IMR-90 (cell line): ENCODE results near the gene SH3RF1. TPM values are rescaled to one million over a fixed set of nuclear protein-coding genes. Genes with fewer than 3 reads are reported as not detected.

Experiments used
- ATAC-seq: fragments of 200-7000 bp; cut with Tn5 transposase; 2 replicates; pipeline ENCODE4 v1.9.1; 2020; ENCODE audit warnings: low read depth, mild to moderate bottlenecking, moderate library complexity
- BruUV-seq: library from RNA; stranded (reverse); fragments of 400-500 nt; replicated peaks from 2 replicates; lab custom pipeline; 2021; lab: Mats Ljungman, UMichigan
- CTCF ChIA-PET: fragments of 300-600 bp; formaldehyde crosslinking; extraction: SDS; loops from one replicate; lab custom pipeline; 2021; ENCODE audit warnings: antibody characterized with exemption; lab: Yijun Ruan, JAX
- POLR2A ChIA-PET: fragments of 300-600 bp; sonication (Branson Sonifier 250); formaldehyde crosslinking; loops from one replicate; lab custom pipeline; 2022; ENCODE audit warnings: antibody characterized with exemption; ENCODE audit not compliant: unreplicated experiment; lab: Charles Lee
- DNase-seq: peaks from one replicate; pipeline ENCODE4 v3.0.0; 2013
- H2AFZ ChIP-seq: replicated peaks from 2 replicates; pipeline ENCODE3; 2013; ENCODE audit warnings: low read length, mild to moderate bottlenecking; ENCODE audit not compliant: poor library complexity
- H2AK5ac ChIP-seq: 2 replicates; pipeline ENCODE4 v1.6.1; 2013; ENCODE audit warnings: low read depth, low read length, inconsistent platforms
- H2AK9ac ChIP-seq: replicated peaks from 2 replicates; pipeline ENCODE3; 2013; ENCODE audit warnings: mild to moderate bottlenecking, low read depth, low read length, moderate library complexity; ENCODE audit not compliant: poor library complexity
- H2BK120ac ChIP-seq: 2 replicates; pipeline ENCODE4 v1.6.1; 2013; ENCODE audit warnings: low read depth, low read length, inconsistent platforms
- H2BK15ac ChIP-seq: 3 replicates; pipeline ENCODE4 v1.6.1; 2013; ENCODE audit warnings: low read depth, low read length, inconsistent platforms
- H2BK20ac ChIP-seq: 2 replicates; pipeline ENCODE4 v1.6.1; 2013; ENCODE audit warnings: low read depth, mild to moderate bottlenecking, inconsistent platforms, low read length, moderate library complexity
- H2BK5ac ChIP-seq: 2 replicates; pipeline ENCODE4 v1.6.1; 2013; ENCODE audit warnings: mild to moderate bottlenecking, low read depth, low read length, inconsistent platforms; ENCODE audit not compliant: poor library complexity, severe bottlenecking
- H3K14ac ChIP-seq: replicated peaks from 2 replicates; pipeline ENCODE4 v1.6.1; 2013; ENCODE audit warnings: low read depth, low read length, inconsistent platforms
- H3K18ac ChIP-seq: 2 replicates; pipeline ENCODE4 v1.6.1; 2013; ENCODE audit warnings: low read depth, low read length, control low read depth
- H3K23ac ChIP-seq: 2 replicates; pipeline ENCODE4 v1.6.1; 2013; ENCODE audit warnings: low read depth, low read length, inconsistent platforms
- H3K27ac ChIP-seq: 2 replicates; pipeline ENCODE4 v1.5.1; 2013; ENCODE audit warnings: mild to moderate bottlenecking, control low read depth, low read length; ENCODE audit not compliant: insufficient read depth
- H3K27me3 ChIP-seq: 2 replicates; pipeline ENCODE4 v1.6.1; 2013; ENCODE audit warnings: low read length; ENCODE audit not compliant: control insufficient read depth, insufficient read depth
- H3K36me3 ChIP-seq: 2 replicates; pipeline ENCODE4 v1.6.1; 2013; ENCODE audit warnings: low read length, mixed read lengths; ENCODE audit not compliant: control insufficient read depth, insufficient read depth
- H3K4ac ChIP-seq: 2 replicates; pipeline ENCODE4 v1.6.1; 2013; ENCODE audit warnings: low read depth, low read length, inconsistent platforms
- H3K4me1 ChIP-seq: 2 replicates; pipeline ENCODE4 v1.6.1; 2013; ENCODE audit warnings: low read length, mixed read lengths; ENCODE audit not compliant: control insufficient read depth, insufficient read depth
- H3K4me2 ChIP-seq: 2 replicates; pipeline ENCODE4 v1.6.1; 2013; ENCODE audit warnings: low read depth, mild to moderate bottlenecking, control low read depth, low read length, moderate library complexity
- H3K4me3 ChIP-seq: 2 replicates; pipeline ENCODE4 v1.5.1; 2013; ENCODE audit warnings: low read depth, mild to moderate bottlenecking, control low read depth, low read length, moderate library complexity; ENCODE audit not compliant: insufficient read depth
- H3K56ac ChIP-seq: 2 replicates; pipeline ENCODE4 v1.6.1; 2013; ENCODE audit warnings: low read length, inconsistent platforms; ENCODE audit not compliant: insufficient read depth; ENCODE audit errors: extremely low read depth
- H3K79me1 ChIP-seq, 2 experiments: 2 replicates each; pipeline ENCODE4 v1.6.1; 2013; ENCODE audit warnings: low read length in 2 of 2, inconsistent platforms in 1 of 2, low read depth in 1 of 2
- H3K9ac ChIP-seq: 2 replicates; pipeline ENCODE4 v1.6.1; 2013; ENCODE audit warnings: low read depth, low read length, control low read depth
- H3K9me1 ChIP-seq: 2 replicates; pipeline ENCODE4 v1.6.1; 2013; ENCODE audit warnings: low read length, inconsistent platforms; ENCODE audit not compliant: insufficient read depth
- H3K9me3 ChIP-seq: 2 replicates; pipeline ENCODE4 v1.6.1; 2013; ENCODE audit warnings: low read length; ENCODE audit not compliant: control insufficient read depth, insufficient read depth
- H4K20me1 ChIP-seq: 2 replicates; pipeline ENCODE4 v1.6.1; 2013; ENCODE audit warnings: low read length, inconsistent platforms; ENCODE audit not compliant: insufficient read depth
- H4K5ac ChIP-seq: 2 replicates; pipeline ENCODE4 v1.6.1; 2013; ENCODE audit warnings: mild to moderate bottlenecking, low read depth, low read length, control low read depth
- H4K8ac ChIP-seq, 2 experiments: 2 replicates each; pipeline ENCODE4 v1.6.1; 2013; ENCODE audit warnings: low read depth in 2 of 2, low read length in 2 of 2, control low read depth in 1 of 2, inconsistent platforms in 1 of 2
- H4K91ac ChIP-seq: 2 replicates; pipeline ENCODE4 v1.6.1; 2013; ENCODE audit warnings: low read depth, low read length, inconsistent platforms; ENCODE audit not compliant: insufficient read depth
- CHD1 ChIP-seq: IDR thresholded peaks from 2 replicates; pipeline ENCODE4 v1.6.1; 2012; ENCODE audit warnings: low read depth, low read length, improper control_type of control experiment
- ELK1 ChIP-seq: fragments of 150-350 bp; IDR thresholded peaks from 2 replicates; pipeline ENCODE4 v1.6.1; 2016; ENCODE audit warnings: low read depth, mild to moderate bottlenecking, low read length, moderate library complexity, borderline replicate concordance
- MAFK ChIP-seq: IDR thresholded peaks from 2 replicates; pipeline ENCODE4 v1.6.1; 2012; ENCODE audit warnings: low read depth, low read length, improper control_type of control experiment
- RCOR1 ChIP-seq: IDR thresholded peaks from 2 replicates; pipeline ENCODE4 v1.6.1; 2012; ENCODE audit warnings: mild to moderate bottlenecking, low read length, improper control_type of control experiment; ENCODE audit not compliant: insufficient replicate concordance
- RFX5 ChIP-seq: IDR thresholded peaks from 2 replicates; pipeline ENCODE4 v1.8.0; 2012; ENCODE audit warnings: low read depth, mild to moderate bottlenecking, low read length, moderate library complexity
- WGBS, 2 experiments: methylation state at CpG; one replicate each; pipeline versions ENCODE4 v1.1.5 to v1.1.7; 2013; ENCODE audit warnings: missing lambda C conversion rate in 2 of 2; ENCODE audit not compliant: insufficient read length in 1 of 2; ENCODE audit errors: extremely low coverage in 2 of 2; 5-methylcytosine and 5-hydroxymethylcytosine counted together
- dilution Hi-C: fragments of 300-500 bp; cut with HindIII; formaldehyde crosslinking; loops from one replicate; pipeline ENCODE4 v1.14.3; 2018; ENCODE audit warnings: low sequenced_read_pairs; ENCODE audit not compliant: unreplicated experiment
- in situ Hi-C: fragments of 300-500 bp; cut with MboI; formaldehyde crosslinking; loops from 3 replicates; pipeline ENCODE4 v1.14.3; 2019; ENCODE audit warnings: low sequenced_read_pairs, inconsistent platforms, mixed read lengths
- intact Hi-C: fragments of 100-400 bp; cut with micrococcal nuclease; formaldehyde crosslinking; loops from 2 replicates; pipeline ENCODE4 v1.10.0; 2022
- polyA plus RNA-seq, 3 experiments: library from polyadenylated mRNA; depleted of rRNA; stranded (reverse); fragments of >200 nt; gene quantifications; 2 replicates each; pipeline ENCODE4 v1.2.3, GENCODE V29; 2012; ENCODE audit warnings: low replicate concordance in 1 of 3
- total RNA-seq: library from RNA; depleted of rRNA; stranded (reverse); fragments of >200 nt; gene quantifications from 2 replicates; pipeline ENCODE4 v1.2.3, GENCODE V29; 2012

The SH3RF1 gene
- total and polyA plus RNA-seq, 2 of the 4 experiments (the other 2 are of a cell fraction): 22.0 to 29.8 TPM

GRCh38 chr4:169094656-169095231 lies 176.0 kb downstream of the SH3RF1 start:
- Histone ChIP-seq H3K27ac (no peak overlapping the region), H4K5ac (no peak overlapping the region), H3K23ac (no peak overlapping the region), H2BK20ac (no peak overlapping the region), H2AK9ac (no peak overlapping the region), H3K4me1 (peaks cover 3% of the 10 kb centered on the region), H3K79me1 (peaks cover 34 to 36% of the 10 kb centered on the region in 2 experiments), H3K4me2 (no peak overlapping the region), H3K4me3 (no peak overlapping the region), H4K8ac (no peak overlapping the region), H3K9me1 (peaks cover 8% of the 10 kb centered on the region), H2AK5ac (no peak overlapping the region), H3K9me3 (peaks cover 4% of the 10 kb centered on the region; the same call in 1 of the 2 replicates), H4K20me1 (peaks cover under 1% of the 10 kb centered on the region; the same call in 1 of the 2 replicates), H3K9ac (no peak overlapping the region), H3K14ac (no peak overlapping the region), H3K36me3 (peaks cover 30% of the 10 kb centered on the region), H2BK120ac (no peak overlapping the region), H3K18ac (no peak overlapping the region), H3K4ac (no peak overlapping the region), H3K27me3 (no peaks in the 10 kb centered on the region), H2BK15ac (no peak overlapping the region), H4K91ac (no peak overlapping the region), H2BK5ac (no peak overlapping the region), H2AFZ (no peak overlapping the region), H3K56ac (no peak overlapping the region)
- no TSS peak for BruUV-seq
- in situ Hi-C loops (no loop called here), dilution Hi-C loops (no loop called here), intact Hi-C loops (no loop called here)
- no peak for DNase-seq
- no peak; the same call in 1 of the 2 replicates for ATAC-seq
- POLR2A ChIA-PET: no interaction called here
- TF ChIP-seq MAFK (no peak), CHD1 (no peak), RCOR1 (no peak), ELK1 (no peak), RFX5 (no peak)
- WGBS, 2 experiments: no CpG with 5 or more reads among the region's 4 CpGs
- CTCF ChIA-PET: no interaction called here
